Calu3 (cell line): ENCODE data around the gene NRP1. TPM values are rescaled to one million over a fixed set of nuclear protein-coding genes. Genes with fewer than 3 reads are reported as not detected.

Source experiments
- BruUV-seq: library from RNA; stranded (reverse); fragments of 400-500 nt; replicated peaks from 2 replicates; lab custom pipeline; 2021; lab: Mats Ljungman, UMichigan
- CTCF ChIA-PET: fragments of 300-600 bp; sonication (Branson Sonifier 250); formaldehyde crosslinking; loops from one replicate; lab custom pipeline; 2022; ENCODE audit warnings: antibody characterized with exemption; lab: Charles Lee
- DNase-seq: peaks from one replicate; pipeline ENCODE4 v3.0.0; 2022
- H3K27ac Mint-ChIP-seq: one replicate; pipeline ENCODE4 v1.8.0; 2022; ENCODE audit warnings: mixed read lengths; ENCODE audit not compliant: unreplicated experiment
- H3K27me3 Mint-ChIP-seq: one replicate; pipeline ENCODE4 v1.8.0; 2022; ENCODE audit warnings: mixed read lengths; ENCODE audit not compliant: unreplicated experiment
- H3K36me3 Mint-ChIP-seq: one replicate; pipeline ENCODE4 v1.8.0; 2022; ENCODE audit warnings: mild to moderate bottlenecking, moderate library complexity, mixed read lengths; ENCODE audit not compliant: insufficient read depth, unreplicated experiment
- H3K4me1 Mint-ChIP-seq: one replicate; pipeline ENCODE4 v1.8.0; 2022; ENCODE audit warnings: mild to moderate bottlenecking, low read depth, mixed read lengths; ENCODE audit not compliant: unreplicated experiment
- H3K4me3 Mint-ChIP-seq: one replicate; pipeline ENCODE4 v1.8.0; 2022; ENCODE audit warnings: mild to moderate bottlenecking, low read depth, moderate library complexity, mixed read lengths; ENCODE audit not compliant: unreplicated experiment
- H3K9me3 Mint-ChIP-seq: one replicate; pipeline ENCODE4 v1.8.0; 2022; ENCODE audit warnings: low read depth, mixed read lengths; ENCODE audit not compliant: unreplicated experiment
- intact Hi-C: fragments of 100-400 bp; cut with micrococcal nuclease; formaldehyde crosslinking; loops from one replicate; pipeline ENCODE4 v1.10.0; 2022; ENCODE audit not compliant: unreplicated experiment
- total RNA-seq: library from RNA; stranded (reverse); gene quantifications from 2 replicates; pipeline ENCODE4 v1.2.3, GENCODE V29; 2022
- TF ChIP-seq, protein P1 (sequence below): fragments of 200-600 bp; IDR thresholded peaks from one replicate; pipeline ENCODE4 v1.8.0; 2022; ENCODE audit warnings: antibody characterized with exemption; ENCODE audit not compliant: unreplicated experiment

Gene NRP1
- total RNA-seq, 1 experiment from 2014 or later: 96.3 TPM

- intact Hi-C loops: no loop called here
- H3K4me1 Mint-ChIP-seq: peaks cover 14% of the 10 kb centered on the region
- no TSS peak for BruUV-seq
- peaks cover 21% of the 10 kb centered on the region for H3K36me3 Mint-ChIP-seq
- no peak overlapping the region for H3K27ac Mint-ChIP-seq
- H3K27me3 Mint-ChIP-seq: no peaks in the 10 kb centered on the region
- no peak overlapping the region for H3K4me3 Mint-ChIP-seq
- CTCF ChIA-PET: no interaction called here
- DNase-seq: no peak
- TF ChIP-seq, protein P1, sequence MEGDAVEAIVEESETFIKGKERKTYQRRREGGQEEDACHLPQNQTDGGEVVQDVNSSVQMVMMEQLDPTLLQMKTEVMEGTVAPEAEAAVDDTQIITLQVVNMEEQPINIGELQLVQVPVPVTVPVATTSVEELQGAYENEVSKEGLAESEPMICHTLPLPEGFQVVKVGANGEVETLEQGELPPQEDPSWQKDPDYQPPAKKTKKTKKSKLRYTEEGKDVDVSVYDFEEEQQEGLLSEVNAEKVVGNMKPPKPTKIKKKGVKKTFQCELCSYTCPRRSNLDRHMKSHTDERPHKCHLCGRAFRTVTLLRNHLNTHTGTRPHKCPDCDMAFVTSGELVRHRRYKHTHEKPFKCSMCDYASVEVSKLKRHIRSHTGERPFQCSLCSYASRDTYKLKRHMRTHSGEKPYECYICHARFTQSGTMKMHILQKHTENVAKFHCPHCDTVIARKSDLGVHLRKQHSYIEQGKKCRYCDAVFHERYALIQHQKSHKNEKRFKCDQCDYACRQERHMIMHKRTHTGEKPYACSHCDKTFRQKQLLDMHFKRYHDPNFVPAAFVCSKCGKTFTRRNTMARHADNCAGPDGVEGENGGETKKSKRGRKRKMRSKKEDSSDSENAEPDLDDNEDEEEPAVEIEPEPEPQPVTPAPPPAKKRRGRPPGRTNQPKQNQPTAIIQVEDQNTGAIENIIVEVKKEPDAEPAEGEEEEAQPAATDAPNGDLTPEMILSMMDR: no peak
- no peaks in the 10 kb centered on the region for H3K9me3 Mint-ChIP-seq
Measured at GRCh38 chr10:33229949-33230267, 104.6 kb downstream of the NRP1 start.

- no peaks in the 10 kb centered on the region for H3K27me3 Mint-ChIP-seq
- no peak overlapping the region for H3K27ac Mint-ChIP-seq
- CTCF ChIA-PET: no interaction called here
- BruUV-seq: no TSS peak
- TF ChIP-seq, protein P1: no peak
- H3K4me1 Mint-ChIP-seq: peaks cover 19% of the 10 kb centered on the region
- no peak for DNase-seq
- H3K4me3 Mint-ChIP-seq: no peak overlapping the region
- intact Hi-C loops: no loop called here
- no peaks in the 10 kb centered on the region for H3K9me3 Mint-ChIP-seq
- H3K36me3 Mint-ChIP-seq: peaks cover 21% of the 10 kb centered on the region
Measured at GRCh38 chr10:33229252-33229948, 105.1 kb downstream of the NRP1 start.

- CTCF ChIA-PET: no interaction called here
- Mint-ChIP-seq H3K36me3 (peaks cover 26% of the 10 kb centered on the region), H3K27ac (no peak overlapping the region), H3K9me3 (no peaks in the 10 kb centered on the region), H3K27me3 (no peaks in the 10 kb centered on the region), H3K4me1 (peaks cover 29% of the 10 kb centered on the region), H3K4me3 (no peak overlapping the region)
- intact Hi-C loops: no loop called here
- TF ChIP-seq, protein P1: no peak
- no peak for DNase-seq
- BruUV-seq: no TSS peak
Measured at GRCh38 chr10:33228426-33228825, 106.0 kb downstream of the NRP1 start.

GRCh38 chr10:33227489-33227888 lies 107.0 kb downstream of the NRP1 start:
- Mint-ChIP-seq H3K4me3 (no peak overlapping the region), H3K4me1 (peaks cover 29% of the 10 kb centered on the region), H3K36me3 (peaks cover 27% of the 10 kb centered on the region), H3K9me3 (no peaks in the 10 kb centered on the region), H3K27me3 (no peaks in the 10 kb centered on the region), H3K27ac (no peak overlapping the region)
- no peak for DNase-seq
- no TSS peak for BruUV-seq
- intact Hi-C loops: no loop called here
- TF ChIP-seq, protein P1: no peak
- CTCF ChIA-PET: no interaction called here
